ENCODE data around the gene RHBDF2. TPM values are rescaled to one million over a fixed set of nuclear protein-coding genes. Genes with fewer than 3 reads are reported as not detected.
A peak's percentile ranks its signal among the peaks of the same experiment; 100 is the strongest.

The RHBDF2 gene
- total RNA-seq, 2 donors from 2014 or later = 16.0 to 18.9 TPM

- intact Hi-C loops (cut with DNase I) = no loop called here
- DNase-seq (peak; percentile 78), ATAC-seq (peak; percentile 58 to 71)
Observed at GRCh38 chr17:76492989-76493501, 8.2 kb downstream of the RHBDF2 start.

GRCh38 chr17:76492123-76492988, 8.9 kb downstream of the RHBDF2 start:
- ATAC-seq (peak in 1 of 2 donors; percentile 18), DNase-seq (no peak)
- intact Hi-C loops (cut with DNase I) = no loop called here

GRCh38 chr17:76491271-76492122, 9.7 kb downstream of the RHBDF2 start:
- ATAC-seq (peak in 1 of 2 donors; percentile 17), DNase-seq (no peak)
- intact Hi-C loops (cut with DNase I) = no loop called here

- DNase-seq = no peak
- intact Hi-C loops (cut with DNase I) = no loop called here
- ATAC-seq = no peak
Observed at GRCh38 chr17:76490112-76490710, 11.0 kb downstream of the RHBDF2 start.

GRCh38 chr17:76487451-76488192, 13.6 kb downstream of the RHBDF2 start:
- no peak for DNase-seq
- intact Hi-C loops (cut with DNase I) = no loop called here
- ATAC-seq = no peak

GRCh38 chr17:76485569-76485968, 15.7 kb downstream of the RHBDF2 start:
- DNase-seq (no peak), ATAC-seq (peak; percentile 57 to 63)
- intact Hi-C loops (cut with DNase I) = no loop called here

GRCh38 chr17:76484228-76484725, 16.9 kb downstream of the RHBDF2 start:
- DNase-seq (no peak), ATAC-seq (no peak)
- intact Hi-C loops (cut with DNase I) = no loop called here

- DNase-seq (no peak), ATAC-seq (peak; percentile 25 to 42)
- intact Hi-C loops (cut with DNase I) = no loop called here
Observed at GRCh38 chr17:76481071-76481655, 20.1 kb downstream of the RHBDF2 start.

- intact Hi-C loops (cut with DNase I) = no loop called here
- no peak for ATAC-seq
- DNase-seq = no peak
Observed at GRCh38 chr17:76480632-76481031, 20.6 kb downstream of the RHBDF2 start.

GRCh38 chr17:76479515-76480060, 21.6 kb downstream of the RHBDF2 start:
- intact Hi-C loops (cut with DNase I) = no loop called here
- no peak for DNase-seq
- ATAC-seq = no peak

GRCh38 chr17:76478730-76479514, 22.3 kb downstream of the RHBDF2 start:
- intact Hi-C loops (cut with DNase I) = no loop called here
- ATAC-seq (no peak), DNase-seq (no peak)

GRCh38 chr17:76478097-76478496, 23.1 kb downstream of the RHBDF2 start:
- no peak for DNase-seq
- ATAC-seq = no peak
- intact Hi-C loops (cut with DNase I) = no loop called here

- ATAC-seq (no peak), DNase-seq (no peak)
- intact Hi-C loops (cut with DNase I) = no loop called here
Observed at GRCh38 chr17:76477576-76477975, 23.6 kb downstream of the RHBDF2 start.

GRCh38 chr17:76476736-76477135, 24.5 kb downstream of the RHBDF2 start:
- intact Hi-C loops (cut with DNase I) = no loop called here
- ATAC-seq = no peak
- no peak for DNase-seq

- ATAC-seq (no peak), DNase-seq (no peak)
- intact Hi-C loops (cut with DNase I) = no loop called here
Observed at GRCh38 chr17:76475302-76475701, 25.9 kb downstream of the RHBDF2 start.

GRCh38 chr17:76474894-76475293, 26.3 kb downstream of the RHBDF2 start:
- no peak for DNase-seq
- intact Hi-C loops (cut with DNase I) = no loop called here
- ATAC-seq = no peak

- intact Hi-C loops (cut with DNase I) = no loop called here
- ATAC-seq (no peak), DNase-seq (no peak)
Observed at GRCh38 chr17:76474238-76474637, 27.0 kb downstream of the RHBDF2 start.
